Upper lobe of left lung (tissue), 4 donors: ENCODE data around the gene METTL4.

Experiments used
- CTCF ChIP-seq, 6 experiments: fragments of 450-650 bp in 4 of 6; fragments of 200-600 bp in 2 of 6; sonication (generic) in 2 of 6; IDR thresholded peaks; one replicate each; pipeline ENCODE4 v1.5.1; 2016 to 2019; ENCODE audit warnings: antibody characterized with exemption in 6 of 6
- EP300 ChIP-seq, 4 donors: sonication (generic); formaldehyde crosslinking; IDR thresholded peaks; one replicate each; pipeline ENCODE4 v1.5.1; 2017; ENCODE audit warnings: antibody characterized with exemption in 4 of 4, control low read depth in 2 of 4
- POLR2AphosphoS5 ChIP-seq, 2 donors: sonication (generic); formaldehyde crosslinking; IDR thresholded peaks; one replicate each; pipeline ENCODE4 v1.5.1; 2017; ENCODE audit warnings: antibody characterized with exemption in 2 of 2

DNA sequence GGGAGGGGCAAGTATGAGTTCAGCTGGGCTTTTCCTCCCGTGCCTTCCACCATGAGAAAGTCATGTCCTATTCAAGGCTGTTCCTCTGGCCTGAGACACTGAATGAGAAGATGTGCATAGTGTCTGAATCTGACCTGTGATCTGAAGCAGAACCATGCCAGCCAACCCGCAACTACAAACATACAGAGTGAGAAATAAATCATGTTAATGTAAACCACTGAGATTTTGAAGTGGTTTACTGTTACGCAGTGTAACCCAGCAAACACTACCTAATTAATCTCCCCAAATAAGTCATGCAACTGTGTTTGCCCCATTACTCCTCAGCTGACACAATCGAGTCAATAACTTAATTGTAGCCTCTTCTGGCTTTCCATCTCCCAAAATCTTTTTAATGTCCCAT, 49.2 kb downstream of the METTL4 start:
- no peak for TF ChIP-seq CTCF (IDR thresholded peaks at IDR 0.05)
- no peak for TF ChIP-seq POLR2AphosphoS5 (IDR thresholded peaks at IDR 0.05)
- no peak for TF ChIP-seq EP300 (IDR thresholded peaks at IDR 0.05)
